ENCODE measurements around the gene TCL1A.

Gene TCL1A

DNA sequence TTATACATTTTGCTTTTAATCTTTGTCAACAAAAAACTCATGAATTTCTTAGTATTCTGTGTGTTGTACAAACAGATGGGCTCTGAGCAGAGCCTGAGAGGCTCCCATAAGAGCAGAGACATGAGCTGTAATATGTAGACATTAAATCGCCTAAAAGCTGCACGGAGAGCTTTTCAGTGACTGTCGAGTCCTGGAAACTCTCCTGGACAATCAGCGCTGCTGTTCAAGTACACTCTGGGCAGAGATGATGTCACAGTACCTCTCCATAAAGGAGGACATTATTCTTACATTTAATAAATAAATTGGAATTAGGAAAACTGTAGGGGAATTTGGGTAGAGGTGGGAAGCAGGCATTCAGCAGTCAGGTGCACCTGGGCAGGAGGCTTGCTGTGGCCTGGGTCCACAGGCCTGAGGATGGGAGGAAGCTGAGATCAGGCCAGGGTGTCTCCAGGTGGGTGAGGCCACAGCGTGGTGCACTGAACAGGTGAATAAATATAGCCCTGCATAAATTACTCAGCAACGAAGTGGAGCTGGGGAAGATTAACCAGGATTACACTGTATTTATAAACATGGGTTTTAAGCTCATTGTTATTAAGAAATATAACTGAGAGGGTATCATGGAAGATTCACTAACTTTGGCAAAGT lies 13.3 kb upstream of the TCL1A start:
- DNase-seq (ENCODE audit: low read depth in 1 of 2, low spot score in 1 of 2): no peak
- in situ Hi-C loops (cut with HindIII; ENCODE audit: low pct_unique_long_range_greater_than_20kb, low sequenced_read_pairs): no loop called here
- TF ChIP-seq JUND (IDR thresholded peaks at IDR 0.05; ENCODE audit: low read depth): no peak

DNA sequence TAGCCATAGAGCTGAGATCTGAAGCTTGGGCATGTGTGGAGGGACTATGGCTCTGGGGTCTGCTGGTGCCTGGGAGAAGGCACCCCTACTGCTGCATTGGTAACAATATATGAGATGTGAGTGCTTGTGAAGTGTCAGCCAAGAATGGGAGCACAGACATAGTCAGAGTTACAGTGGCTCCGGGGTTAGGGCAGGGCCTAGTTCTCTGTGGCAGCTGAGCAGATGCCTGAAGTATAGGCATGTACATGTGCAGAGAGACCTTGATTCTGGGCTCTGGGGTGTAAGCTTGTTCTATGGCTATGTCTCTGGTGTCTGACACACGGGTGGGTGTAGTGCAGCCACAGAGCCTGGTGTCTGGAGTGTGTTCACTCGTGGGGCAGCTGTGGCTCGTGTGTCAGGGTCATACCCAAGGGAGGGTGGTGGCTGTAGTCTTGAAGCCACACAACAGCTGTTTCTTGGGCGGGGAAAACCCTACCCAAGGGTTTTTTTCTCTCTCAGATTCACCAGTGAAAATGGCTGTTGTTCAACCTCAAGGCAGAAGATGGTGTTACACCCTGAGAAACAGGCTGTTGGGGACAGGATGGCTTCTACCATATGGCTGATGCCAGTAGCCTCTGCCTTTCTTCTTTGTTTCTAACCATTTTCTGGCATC lies 11.9 kb upstream of the TCL1A start:
- in situ Hi-C loops (cut with HindIII; ENCODE audit: low pct_unique_long_range_greater_than_20kb, low sequenced_read_pairs): no loop called here
- TF ChIP-seq JUND (IDR thresholded peaks at IDR 0.05; ENCODE audit: low read depth): no peak
- DNase-seq (ENCODE audit: low read depth in 1 of 2, low spot score in 1 of 2): no peak

DNA sequence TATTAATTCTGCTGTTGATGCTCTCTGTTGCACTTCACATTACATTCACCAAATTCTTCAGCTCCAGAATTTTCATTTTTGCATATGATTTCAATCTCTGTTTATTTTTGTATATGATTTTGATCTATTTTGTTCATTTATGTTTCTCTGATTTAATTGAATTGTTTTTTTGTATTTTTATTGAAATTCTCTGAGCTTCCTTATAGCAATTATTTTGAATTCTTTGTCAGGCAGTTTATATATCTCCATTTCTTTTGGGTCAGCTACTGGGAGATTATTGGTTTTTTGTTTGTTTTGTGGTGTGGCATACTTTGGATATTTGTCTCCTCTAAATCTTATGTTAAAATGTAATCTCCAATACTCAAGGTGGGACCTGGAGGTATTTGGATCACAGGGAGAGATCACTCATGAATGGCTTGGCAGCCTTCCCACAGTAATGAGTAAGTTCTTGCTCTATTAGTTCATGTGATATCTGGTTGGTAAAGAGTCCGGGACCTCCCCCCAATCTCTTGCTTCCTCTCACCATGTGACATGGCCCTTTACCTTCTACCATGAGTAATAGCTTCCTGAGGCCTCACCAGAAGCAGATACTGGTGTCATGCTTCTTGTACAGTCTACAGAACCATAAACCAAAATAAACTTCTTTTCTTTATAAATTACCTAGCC lies 8.7 kb upstream of the TCL1A start:
- TF ChIP-seq JUND (IDR thresholded peaks at IDR 0.05; ENCODE audit: low read depth): no peak
- in situ Hi-C loops (cut with HindIII; ENCODE audit: low pct_unique_long_range_greater_than_20kb, low sequenced_read_pairs): no loop called here
- no peak for DNase-seq (ENCODE audit: low read depth in 1 of 2, low spot score in 1 of 2)

DNA sequence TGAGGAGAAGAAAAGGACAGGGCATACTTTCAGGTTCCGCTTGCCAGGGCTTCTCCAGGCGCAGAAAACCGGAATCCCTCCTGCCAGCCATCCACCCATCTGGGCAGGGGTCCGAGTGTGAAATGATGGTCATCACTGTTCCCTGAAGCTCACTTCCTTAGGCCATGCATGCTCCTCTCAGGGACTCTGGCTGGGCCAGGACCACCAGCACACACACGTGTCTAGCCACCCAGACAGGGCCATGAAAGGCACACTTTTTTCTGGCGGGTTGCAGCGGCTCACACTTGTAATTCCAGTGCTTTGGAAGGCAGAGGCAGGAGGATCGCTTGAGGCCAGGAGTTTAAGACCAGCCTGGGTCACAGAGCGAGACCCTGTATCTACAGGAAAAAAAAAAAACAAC lies 1.5 kb downstream of the TCL1A start:
- no peak for TF ChIP-seq JUND (IDR thresholded peaks at IDR 0.05; ENCODE audit: low read depth)
- DNase-seq (ENCODE audit: low read depth in 1 of 2, low spot score in 1 of 2): no peak
- in situ Hi-C loops (cut with HindIII; ENCODE audit: low pct_unique_long_range_greater_than_20kb, low sequenced_read_pairs): no loop called here

DNA sequence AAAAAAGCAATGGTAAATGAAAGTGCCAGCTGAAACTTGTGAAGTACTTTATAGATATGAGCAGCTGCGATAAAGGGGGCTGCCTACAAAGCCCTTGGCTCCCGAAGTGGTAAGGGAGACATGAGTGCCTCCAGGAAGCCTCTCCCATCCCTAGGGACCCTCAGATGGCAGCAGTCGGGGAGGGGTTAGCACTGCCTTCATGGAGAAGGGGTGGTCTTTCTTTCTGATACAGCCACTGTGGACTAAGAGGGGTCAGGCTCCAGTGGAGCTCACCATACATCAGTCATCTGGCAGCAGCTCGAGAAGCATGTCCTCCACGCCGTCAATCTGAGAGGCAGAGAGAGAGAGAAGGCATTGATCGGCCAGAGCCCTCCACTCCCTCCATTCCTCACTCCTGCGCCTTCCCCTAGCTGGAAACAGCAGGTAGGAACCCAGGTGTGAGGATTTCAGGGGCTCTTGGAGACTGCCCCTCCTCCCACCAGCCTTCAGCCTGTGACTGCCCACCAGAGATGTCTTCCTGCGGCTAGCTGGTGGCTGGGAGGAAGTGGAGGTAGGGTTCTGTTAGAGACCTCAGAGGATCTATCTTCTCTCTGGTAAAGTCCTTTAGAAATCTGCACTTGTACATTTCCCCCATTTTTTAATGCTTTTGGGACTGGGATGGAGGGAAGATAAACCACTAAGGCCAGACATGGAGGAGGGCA lies 2.3 kb downstream of the TCL1A start:
- in situ Hi-C loops (cut with HindIII; ENCODE audit: low pct_unique_long_range_greater_than_20kb, low sequenced_read_pairs): no loop called here

DNA sequence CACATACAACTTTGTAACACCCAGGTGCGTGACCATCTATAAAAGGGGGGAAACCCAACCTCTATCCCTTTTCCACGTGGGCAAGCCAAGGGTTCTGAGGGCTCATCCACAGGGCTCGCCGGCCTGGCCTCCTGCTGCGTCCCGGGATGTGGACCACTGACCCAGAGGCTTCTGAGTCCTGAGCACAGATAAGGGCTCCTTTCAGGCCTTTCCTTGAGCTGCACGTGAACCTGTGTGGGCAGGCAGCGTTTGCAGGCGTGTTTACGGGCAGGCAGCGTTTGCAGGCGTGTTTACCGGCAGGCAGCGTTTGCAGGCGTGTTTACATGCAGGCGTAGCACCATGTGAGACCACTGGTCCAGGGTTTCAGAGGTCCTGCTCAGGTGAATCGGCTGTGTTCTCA lies 3.8 kb downstream of the TCL1A start:
- TF ChIP-seq JUND (IDR thresholded peaks at IDR 0.05; ENCODE audit: low read depth): no peak
- in situ Hi-C loops (cut with HindIII; ENCODE audit: low pct_unique_long_range_greater_than_20kb, low sequenced_read_pairs): no loop called here
- DNase-seq (ENCODE audit: low read depth in 1 of 2, low spot score in 1 of 2): no peak

More for the DNA sequence above, 2.3 kb downstream of the TCL1A start:
- TF ChIP-seq JUND (IDR thresholded peaks at IDR 0.05; ENCODE audit: low read depth): no peak
- no peak for DNase-seq (ENCODE audit: low read depth in 1 of 2, low spot score in 1 of 2)

DNA sequence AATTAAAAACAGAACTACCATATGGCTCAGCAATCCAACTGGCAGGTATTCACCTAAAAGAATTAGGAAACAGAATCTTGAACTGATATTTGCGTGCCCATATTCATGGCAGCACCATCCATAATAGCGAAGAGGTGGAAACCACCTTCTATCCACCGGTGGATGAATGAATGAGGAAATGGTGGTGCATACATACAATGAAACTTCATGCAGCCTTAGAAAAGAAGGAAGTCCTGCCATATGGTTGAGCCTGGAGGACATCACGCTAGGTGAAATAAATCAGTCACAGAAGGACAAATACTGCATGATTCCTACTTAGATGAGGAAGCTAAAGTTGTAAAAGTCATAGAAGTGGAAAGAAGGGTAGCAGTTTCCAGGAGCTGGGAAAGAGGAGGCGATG lies 6.6 kb downstream of the TCL1A start:
- in situ Hi-C loops (cut with HindIII; ENCODE audit: low pct_unique_long_range_greater_than_20kb, low sequenced_read_pairs): no loop called here
- no peak for DNase-seq (ENCODE audit: low read depth in 1 of 2, low spot score in 1 of 2)
- no peak for TF ChIP-seq JUND (IDR thresholded peaks at IDR 0.05; ENCODE audit: low read depth)

DNA sequence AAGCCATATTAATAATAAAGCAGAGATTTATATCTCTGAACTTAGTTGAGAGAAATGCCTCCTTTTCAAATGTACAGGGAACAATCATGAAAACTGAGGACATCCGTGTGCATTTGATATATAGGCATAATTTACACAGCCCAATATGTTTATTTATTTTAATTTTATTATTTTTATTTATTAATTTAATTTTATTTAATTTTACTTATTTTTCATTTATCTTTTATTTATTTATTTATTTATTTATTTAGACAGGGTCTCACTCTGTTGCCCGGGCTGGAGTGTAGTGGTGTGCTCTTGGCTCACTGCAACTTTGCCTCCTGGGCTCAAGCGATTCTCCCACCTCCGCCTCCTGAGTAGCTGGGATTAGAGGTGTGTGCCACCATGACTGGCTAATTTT lies 8.4 kb downstream of the TCL1A start:
- in situ Hi-C loops (cut with HindIII; ENCODE audit: low pct_unique_long_range_greater_than_20kb, low sequenced_read_pairs): no loop called here
- TF ChIP-seq JUND (IDR thresholded peaks at IDR 0.05; ENCODE audit: low read depth): no peak

DNA sequence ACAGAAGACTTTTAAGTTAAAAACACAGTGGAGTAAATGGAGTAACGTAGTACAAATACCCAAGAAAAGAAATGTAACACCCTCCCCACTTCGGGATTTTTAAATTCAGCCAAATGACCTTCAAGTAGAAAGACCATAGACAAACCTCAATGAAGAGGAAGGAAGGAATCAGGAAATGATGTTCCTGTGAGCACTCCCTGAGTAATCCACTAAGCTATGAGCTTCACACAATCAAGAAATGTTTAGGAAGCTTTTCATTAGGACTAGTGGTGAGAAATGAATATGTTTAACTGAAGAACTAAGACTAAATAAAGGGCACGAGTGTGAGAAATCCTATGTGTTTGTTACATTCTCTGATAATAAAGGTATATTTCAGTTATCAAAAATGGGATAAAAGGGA lies 10.1 kb downstream of the TCL1A start:
- TF ChIP-seq JUND (IDR thresholded peaks at IDR 0.05; ENCODE audit: low read depth): no peak
- in situ Hi-C loops (cut with HindIII; ENCODE audit: low pct_unique_long_range_greater_than_20kb, low sequenced_read_pairs): no loop called here
- no peak for DNase-seq (ENCODE audit: low read depth in 1 of 2, low spot score in 1 of 2)

More for the DNA sequence above, 8.4 kb downstream of the TCL1A start:
- DNase-seq (ENCODE audit: low read depth in 1 of 2, low spot score in 1 of 2): no peak

DNA sequence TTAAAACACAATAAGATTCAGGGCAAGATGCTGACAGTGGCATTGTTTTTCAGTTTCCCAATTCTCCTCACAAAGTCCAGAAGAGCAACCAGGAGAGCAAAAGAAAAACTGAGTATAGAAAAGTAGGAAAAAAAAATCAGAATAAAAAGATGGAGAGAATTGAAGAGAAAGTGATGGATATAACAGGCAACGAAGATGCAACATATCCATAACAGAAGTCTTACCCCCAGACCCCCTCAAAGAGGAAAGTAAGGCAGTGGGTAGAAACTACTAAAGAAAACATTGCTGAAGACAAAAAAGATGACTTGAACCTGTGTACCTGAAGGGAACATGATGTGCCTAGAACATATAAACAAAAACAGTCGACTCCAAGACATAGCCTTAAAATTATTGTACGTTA lies 10.6 kb downstream of the TCL1A start:
- no peak for TF ChIP-seq JUND (IDR thresholded peaks at IDR 0.05; ENCODE audit: low read depth)
- no peak for DNase-seq (ENCODE audit: low read depth in 1 of 2, low spot score in 1 of 2)
- in situ Hi-C loops (cut with HindIII; ENCODE audit: low pct_unique_long_range_greater_than_20kb, low sequenced_read_pairs): no loop called here

DNA sequence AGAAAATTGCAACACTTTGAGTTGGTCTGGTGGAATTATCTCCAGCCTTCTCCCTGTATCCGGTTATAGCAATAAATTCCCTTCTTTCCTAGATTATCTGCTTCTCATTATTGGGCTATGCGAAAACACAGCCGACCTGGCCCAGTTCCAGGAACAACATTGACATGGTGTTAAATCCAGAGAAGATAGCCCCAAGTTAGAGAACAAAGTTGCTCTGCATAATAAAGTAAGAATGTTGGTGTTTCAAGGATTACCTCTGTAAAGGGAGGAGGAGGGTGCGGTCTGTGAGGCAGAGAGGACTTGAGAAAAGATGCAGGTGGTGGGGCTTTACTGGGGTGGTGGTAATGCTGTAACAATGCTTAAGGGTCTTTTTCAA lies 12.1 kb downstream of the TCL1A start:
- TF ChIP-seq JUND (IDR thresholded peaks at IDR 0.05; ENCODE audit: low read depth): no peak
- no peak for DNase-seq (ENCODE audit: low read depth in 1 of 2, low spot score in 1 of 2)
- in situ Hi-C loops (cut with HindIII; ENCODE audit: low pct_unique_long_range_greater_than_20kb, low sequenced_read_pairs): no loop called here

DNA sequence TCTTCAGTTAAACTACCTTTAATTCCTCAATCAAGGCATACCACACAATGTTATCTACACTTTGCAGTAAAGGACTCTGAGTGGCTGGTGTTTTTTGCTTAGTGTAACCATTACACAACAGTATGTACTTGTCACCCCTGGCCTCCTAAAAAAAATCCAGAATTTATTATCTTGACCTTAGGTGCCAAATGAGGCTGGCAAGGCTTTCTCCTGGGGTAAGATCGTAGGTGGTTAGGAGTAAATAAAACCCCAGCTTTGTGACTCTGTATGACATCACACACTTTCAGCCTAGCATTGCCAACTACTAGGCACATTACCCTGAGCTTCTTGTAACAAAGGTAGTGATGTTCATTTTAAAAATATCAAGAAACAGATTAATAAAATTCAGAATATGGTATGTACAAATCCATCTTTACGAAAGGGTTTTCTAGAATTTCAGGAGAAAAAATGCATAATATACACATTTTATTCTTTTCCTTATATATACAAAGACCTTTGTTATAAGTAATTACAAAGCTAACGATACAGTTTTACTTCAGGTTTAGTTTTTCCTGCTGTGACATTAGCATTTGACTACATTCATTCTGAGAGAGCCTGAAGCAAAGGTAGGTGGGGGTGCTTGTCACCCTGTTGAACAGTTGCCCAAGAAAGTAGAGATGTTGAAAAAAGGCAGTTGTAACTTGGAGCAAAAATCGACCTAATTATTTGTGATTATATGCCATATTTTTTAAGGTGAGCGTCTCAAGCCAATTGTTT lies 13.5 kb downstream of the TCL1A start:
- TF ChIP-seq JUND (IDR thresholded peaks at IDR 0.05; ENCODE audit: low read depth): no peak
- DNase-seq (ENCODE audit: low read depth in 1 of 2, low spot score in 1 of 2): no peak
- in situ Hi-C loops (cut with HindIII; ENCODE audit: low pct_unique_long_range_greater_than_20kb, low sequenced_read_pairs): no loop called here
